ENCODE measurements around the gene FIBCD1.

GRCh38 chr9:130950039-130950311 is 10.9 kb upstream of the FIBCD1 start:
- TF ChIP-seq POLR2A (IDR thresholded peaks at IDR 0.05) (no peak), POLR2AphosphoS5 (IDR thresholded peaks at IDR 0.05) (no peak), CTCF (IDR thresholded peaks at IDR 0.05) (no peak), EP300 (IDR thresholded peaks at IDR 0.05) (no peak)
